HEK293 (cell line): ENCODE data around the gene MACROD1.

ENCODE experiments used
- CTCF ChIA-PET: fragments of 350-600 bp; formaldehyde crosslinking; extraction: SDS; loops from one replicate; lab custom pipeline; 2021; ENCODE audit warnings: antibody characterized with exemption; lab: Yijun Ruan, JAX
- POLR2A ChIA-PET: fragments of 300-600 bp; formaldehyde crosslinking; extraction: SDS; loops from one replicate; lab custom pipeline; 2020; ENCODE audit warnings: antibody characterized with exemption, inconsistent platforms; lab: Yijun Ruan, JAX
- H3K27ac ChIP-seq: fragments of 200-500 bp; sonication (Bioruptor generic); 2 replicates; pipeline ENCODE4 v1.5.1; 2014; ENCODE audit warnings: low read depth, low read length, control low read depth, inconsistent platforms; ENCODE audit errors: extremely low read depth
- H3K36me3 ChIP-seq, 2 experiments: fragments of 200-500 bp in 1 of 2; sonication (Bioruptor generic) in 1 of 2; 1 replicate in 1 of 2; 2 replicates in 1 of 2; pipeline ENCODE4 v1.5.1; 2014 to 2017; ENCODE audit warnings: inconsistent platforms in 2 of 2, low read length in 2 of 2; ENCODE audit not compliant: control insufficient read depth in 2 of 2, insufficient read depth in 1 of 2
- H3K4me1 ChIP-seq: fragments of 200-500 bp; sonication (Bioruptor generic); 2 replicates; pipeline ENCODE4 v1.5.1; 2014; ENCODE audit warnings: mild to moderate bottlenecking, low read length, inconsistent platforms; ENCODE audit not compliant: control insufficient read depth, insufficient read depth
- H3K4me3 ChIP-seq: 2 replicates; pipeline ENCODE4 v1.5.1; 2011; ENCODE audit warnings: low read depth, mild to moderate bottlenecking, control low read depth, low read length, moderate library complexity
- H3K9me3 ChIP-seq: fragments of 200-500 bp; sonication (Bioruptor generic); 2 replicates; pipeline ENCODE4 v1.5.1; 2014; ENCODE audit warnings: low read depth, low read length, inconsistent platforms; ENCODE audit not compliant: control insufficient read depth, insufficient read depth
- GLIS1 ChIP-seq: fragments of 450-650 bp; formaldehyde crosslinking; IDR thresholded peaks from 2 replicates; pipeline ENCODE4 v1.5.1; 2016; ENCODE audit warnings: missing biosample characterization, missing genetic modification characterization
- PRDM1 ChIP-seq: fragments of 450-650 bp; formaldehyde crosslinking; IDR thresholded peaks from 2 replicates; pipeline ENCODE4; 2016; ENCODE audit warnings: missing biosample characterization, missing genetic modification characterization
- ZBTB26 ChIP-seq: fragments of 450-650 bp; formaldehyde crosslinking; optimal IDR thresholded peaks from 2 replicates; pipeline ENCODE3; 2016; ENCODE audit warnings: missing biosample characterization, mild to moderate bottlenecking, missing genetic modification characterization
- ZBTB49 ChIP-seq: fragments of 450-650 bp; formaldehyde crosslinking; IDR thresholded peaks from 2 replicates; pipeline ENCODE4 v1.5.1; 2016; ENCODE audit warnings: missing biosample characterization, missing genetic modification characterization, low read depth
- ZFP69B ChIP-seq: fragments of 450-650 bp; formaldehyde crosslinking; IDR thresholded peaks from 2 replicates; pipeline ENCODE4 v1.5.1; 2016; ENCODE audit warnings: missing biosample characterization, missing genetic modification characterization
- ZNF148 ChIP-seq: fragments of 450-650 bp; formaldehyde crosslinking; IDR thresholded peaks from 2 replicates; pipeline ENCODE4 v1.5.0; 2017; ENCODE audit warnings: missing biosample characterization, missing genetic modification characterization, borderline replicate concordance
- ZNF239 ChIP-seq: fragments of 450-650 bp; formaldehyde crosslinking; IDR thresholded peaks from 2 replicates; pipeline ENCODE4 v1.5.1; 2016; ENCODE audit warnings: missing biosample characterization, missing genetic modification characterization
- ZNF280D ChIP-seq: fragments of 450-650 bp; formaldehyde crosslinking; IDR thresholded peaks from 2 replicates; pipeline ENCODE4 v1.5.1; 2016; ENCODE audit warnings: missing biosample characterization, missing genetic modification characterization
- ZNF366 ChIP-seq: fragments of 450-650 bp; formaldehyde crosslinking; conservative IDR thresholded peaks from 2 replicates; pipeline ENCODE4 v1.5.1; 2016; ENCODE audit warnings: missing biosample characterization, missing genetic modification characterization
- ZNF558 ChIP-seq: fragments of 450-650 bp; formaldehyde crosslinking; IDR thresholded peaks from 2 replicates; pipeline ENCODE4 v1.5.1; 2016; ENCODE audit warnings: missing biosample characterization, missing genetic modification characterization
- ZNF600 ChIP-seq: fragments of 450-650 bp; formaldehyde crosslinking; IDR thresholded peaks from 2 replicates; pipeline ENCODE4 v1.5.1; 2016; ENCODE audit warnings: missing biosample characterization, missing genetic modification characterization
- ZNF639 ChIP-seq: fragments of 450-650 bp; formaldehyde crosslinking; IDR thresholded peaks from 2 replicates; pipeline ENCODE4 v1.5.1; 2016; ENCODE audit warnings: missing biosample characterization, missing genetic modification characterization

The MACROD1 gene

GRCh38 chr11:64049509-64049908 lies 116.4 kb downstream of the MACROD1 start:
- ChIA-PET POLR2A (no interaction called here), CTCF (no interaction called here)
- H3K36me3 ChIP-seq: no peaks in the 10 kb centered on the region
- no peaks in the 10 kb centered on the region for H3K9me3 ChIP-seq
- H3K4me1 ChIP-seq: no peaks in the 10 kb centered on the region
- no peak overlapping the region for H3K4me3 ChIP-seq
- TF ChIP-seq ZNF280D (tag by site-specific recombination): no peak
- TF ChIP-seq ZBTB26 (tag by site-specific recombination): no peak
- TF ChIP-seq ZNF558: no peak
- peak; percentile 25; the same call in 1 of the 2 replicates for TF ChIP-seq GLIS1 (tag by site-specific recombination)
- TF ChIP-seq ZFP69B: peak; percentile 23; the same call in 1 of the 2 replicates
- TF ChIP-seq, all 188 proteins: peak for 2
- no peak overlapping the region for H3K27ac ChIP-seq

GRCh38 chr11:64048042-64048854 lies 117.7 kb downstream of the MACROD1 start:
- Histone ChIP-seq H3K36me3 (no peaks in the 10 kb centered on the region), H3K27ac (no peak overlapping the region), H3K9me3 (no peaks in the 10 kb centered on the region), H3K4me3 (no peak overlapping the region), H3K4me1 (no peaks in the 10 kb centered on the region)
- TF ChIP-seq ZNF639 (tag by site-specific recombination) (no peak), ZNF239 (tag by site-specific recombination) (no peak), ZNF366 (tag by site-specific recombination) (no peak), ZNF600 (tag by site-specific recombination) (no peak), PRDM1 (tag by site-specific recombination) (no peak), ZBTB49 (tag by site-specific recombination) (no peak), ZNF148 (tag by site-specific recombination) (no peak), ZFP69B (no peak)
- ChIA-PET POLR2A (no interaction called here), CTCF (interaction anchor here (0.5 to 0.7 kb wide), 2 partner anchors 11 to 101 kb away, joined by 3 read pairs; no protein-coding TSS in a partner anchor)
